Endothelial cell of umbilical vein (primary cell): ENCODE data around the gene CD93. TPM values are rescaled to one million over a fixed set of nuclear protein-coding genes. Genes with fewer than 3 reads are reported as not detected.

Source experiments
- BruUV-seq: library from RNA; stranded (reverse); fragments of 400-500 nt; replicated peaks from 2 replicates; lab custom pipeline; 2021; lab: Mats Ljungman, UMichigan
- CTCF ChIA-PET: fragments of 300-600, 350-600 bp; sonication (Branson Sonifier 250); formaldehyde crosslinking; loops from one replicate; lab custom pipeline; 2021; ENCODE audit warnings: antibody characterized with exemption, inconsistent platforms; lab: Charles Lee
- POLR2A ChIA-PET: fragments of 300-600, 350-600 bp; sonication (Branson Sonifier 250); formaldehyde crosslinking; loops from one replicate; lab custom pipeline; 2021; ENCODE audit warnings: antibody characterized with exemption, inconsistent platforms; lab: Charles Lee
- DNase-seq: peaks from one replicate; pipeline ENCODE4 v3.0.0-alpha.2; 2011; ENCODE audit warnings: low read depth, low spot score
- FAIRE-seq: peaks from 2 replicates; lab custom pipeline; 2011; peaks lifted over from hg19 to GRCh38; lab: Jason Lieb, UNC
- H2AFZ ChIP-seq: 2 replicates; pipeline ENCODE4 v1.6.0; 2012; ENCODE audit warnings: low read depth, low read length, control low read depth, inconsistent platforms
- H3K27ac ChIP-seq: 2 replicates; pipeline ENCODE4 v1.5.1; 2011; ENCODE audit warnings: low read depth, mild to moderate bottlenecking, control low read depth, low read length, moderate library complexity; ENCODE audit not compliant: insufficient read depth
- H3K27me3 ChIP-seq, 2 experiments: 2 replicates each; pipeline versions ENCODE4 v1.6.0 to v1.6.1; 2011; ENCODE audit warnings: low read length in 2 of 2, mixed read lengths in 1 of 2; ENCODE audit not compliant: control insufficient read depth in 2 of 2, insufficient read depth in 2 of 2
- H3K36me3 ChIP-seq, 2 experiments: 2 replicates in 1 of 2; 3 replicates in 1 of 2; pipeline ENCODE4 v1.5.1; 2011; ENCODE audit warnings: low read length in 2 of 2, mild to moderate bottlenecking in 1 of 2, moderate library complexity in 1 of 2; ENCODE audit not compliant: control insufficient read depth in 2 of 2, insufficient read depth in 2 of 2; ENCODE audit errors: extremely low read depth in 1 of 2
- H3K4me1 ChIP-seq: 3 replicates; pipeline ENCODE4 v1.5.1; 2011; ENCODE audit warnings: mild to moderate bottlenecking, low read length; ENCODE audit not compliant: control insufficient read depth, insufficient read depth; ENCODE audit errors: extremely low read depth
- H3K4me2 ChIP-seq: 2 replicates; pipeline ENCODE4 v1.6.1; 2011; ENCODE audit warnings: low read length, control low read depth, mixed read lengths; ENCODE audit not compliant: insufficient read depth
- H3K4me3 ChIP-seq, 3 experiments: fragments of 200-600 bp in 1 of 3; sonication (generic), shearing (Covaris generic) in 1 of 3; replicated peaks in 1 of 3; 2 replicates each; pipeline ENCODE4 v1.5.1; 2011 to 2016; ENCODE audit warnings: control low read depth in 3 of 3, low read length in 3 of 3, mild to moderate bottlenecking in 2 of 3, inconsistent platforms in 1 of 3, low read depth in 1 of 3, moderate library complexity in 1 of 3; ENCODE audit not compliant: insufficient read depth in 1 of 3
- H3K79me2 ChIP-seq: 2 replicates; pipeline ENCODE4 v1.6.0; 2012; ENCODE audit warnings: low read length, inconsistent platforms; ENCODE audit not compliant: control insufficient read depth, insufficient read depth
- H3K9ac ChIP-seq: replicated peaks from 2 replicates; pipeline ENCODE3; 2011; ENCODE audit warnings: low read length, control low read depth; ENCODE audit not compliant: insufficient read depth; ENCODE audit errors: extremely low read depth
- H3K9me1 ChIP-seq: replicated peaks from 3 replicates; pipeline ENCODE4 v1.6.0; 2011; ENCODE audit warnings: mild to moderate bottlenecking, low read length; ENCODE audit not compliant: control insufficient read depth, insufficient read depth; ENCODE audit errors: extremely low read depth
- H3K9me3 ChIP-seq: replicated peaks from 2 replicates; pipeline ENCODE4 v1.5.1; 2012; ENCODE audit warnings: low read length, inconsistent platforms; ENCODE audit not compliant: control insufficient read depth, insufficient read depth
- H4K20me1 ChIP-seq: replicated peaks from 2 replicates; pipeline ENCODE3; 2011; ENCODE audit warnings: mild to moderate bottlenecking, low read length; ENCODE audit not compliant: control insufficient read depth, insufficient read depth; ENCODE audit errors: extremely low read depth
- CTCF ChIP-seq, 2 donors: IDR thresholded peaks; 1 replicate in 1 of 2; 2 replicates in 1 of 2; pipeline ENCODE4 v1.5.1; 2011; ENCODE audit warnings: low read length in 2 of 2, mild to moderate bottlenecking in 2 of 2, moderate library complexity in 2 of 2, control low read depth in 1 of 2, inconsistent platforms in 1 of 2, low read depth in 1 of 2; ENCODE audit not compliant: insufficient read depth in 1 of 2; ENCODE audit errors: extremely low read depth in 1 of 2
- EZH2 ChIP-seq: IDR thresholded peaks from 2 replicates; pipeline ENCODE4 v1.6.1; 2012; ENCODE audit warnings: borderline replicate concordance, low read depth, mild to moderate bottlenecking, moderate library complexity, low read length, inconsistent platforms; ENCODE audit not compliant: severe bottlenecking
- FOS ChIP-seq: IDR thresholded peaks from 2 replicates; pipeline ENCODE4 v1.6.1; 2011; ENCODE audit warnings: mild to moderate bottlenecking, low read length, moderate library complexity, borderline replicate concordance; ENCODE audit not compliant: insufficient read depth
- GATA2 ChIP-seq: IDR thresholded peaks from 2 replicates; pipeline ENCODE4 v1.7.0; 2011; ENCODE audit warnings: low read depth, mild to moderate bottlenecking, moderate library complexity, mixed read lengths, low read length; ENCODE audit not compliant: insufficient read length, insufficient read depth
- JUN ChIP-seq: IDR thresholded peaks from 2 replicates; pipeline ENCODE4 v1.6.1; 2011; ENCODE audit warnings: borderline replicate concordance, low read depth; ENCODE audit not compliant: insufficient read length, insufficient read depth
- MAX ChIP-seq: IDR thresholded peaks from 2 replicates; pipeline ENCODE4 v1.6.1; 2011; ENCODE audit not compliant: insufficient read depth, insufficient read length
- MYC ChIP-seq: IDR thresholded peaks from one replicate; pipeline ENCODE4 v1.6.1; 2011; ENCODE audit warnings: mild to moderate bottlenecking, low read depth, low read length
- POLR2A ChIP-seq: IDR thresholded peaks from 2 replicates; pipeline ENCODE4 v1.6.1; 2012; ENCODE audit warnings: low read depth, mild to moderate bottlenecking, control low read depth, low read length
- POLR2AphosphoS5 ChIP-seq: IDR thresholded peaks from 2 replicates; pipeline ENCODE4 v1.6.1; 2012; ENCODE audit warnings: low read depth, mild to moderate bottlenecking, control low read depth, low read length, moderate library complexity; ENCODE audit not compliant: insufficient read depth
- dilution Hi-C: fragments of 300-500 bp; cut with MboI; formaldehyde crosslinking; loops from one replicate; pipeline ENCODE4 v1.15.0; 2019; ENCODE audit warnings: low sequenced_read_pairs; ENCODE audit not compliant: extremely low pct_ligation_motif_present
- intact Hi-C: fragments of 100-400 bp; cut with micrococcal nuclease; formaldehyde crosslinking; loops from one replicate; pipeline ENCODE4 v1.10.0; 2022
- polyA plus RNA-seq, 4 experiments: library from polyadenylated mRNA; depleted of rRNA in 3 of 4; stranded (reverse) in 3 of 4; unstranded in 1 of 4; fragments of >200 nt; gene quantifications; 2 replicates each; pipeline versions ENCODE4 v1.2.1 to v1.2.3, GENCODE V29; 2011 to 2012; ENCODE audit warnings: missing spikeins in 1 of 4
- total RNA-seq: library from RNA; stranded (reverse); gene quantifications from 2 replicates; pipeline ENCODE4 v1.2.3, GENCODE V29; 2021

Gene CD93
- total and polyA plus RNA-seq, 2 donors (not counting 3 experiments of a cell fraction or from before 2014, with no cell fraction given): 180 to 413 TPM

- DNase-seq: no peak
- Histone ChIP-seq H3K36me3 (no peaks in the 10 kb centered on the region), H3K27me3 (no peaks in the 10 kb centered on the region), H3K27ac (peak overlapping the region; percentile 70), H3K9me3 (no peaks in the 10 kb centered on the region), H3K9ac (no peak overlapping the region), H3K4me1 (peaks cover 52% of the 10 kb centered on the region), H4K20me1 (no peaks in the 10 kb centered on the region), H2AFZ (peak overlapping the region; percentile 20), H3K9me1 (no peaks in the 10 kb centered on the region), H3K4me2 (no peak overlapping the region), H3K79me2 (no peaks in the 10 kb centered on the region), H3K4me3 (no peak overlapping the region)
- no peak for FAIRE-seq
- ChIA-PET CTCF (interaction anchor here (1.2 to 3.2 kb wide), 16 partner anchors 10 to 413 kb away, joined by 3 to 36 read pairs (median 10); partner anchors contain the start of genes CD93 and NXT1), POLR2A (no interaction called here)
- no TSS peak for BruUV-seq
- intact Hi-C loops (no loop called here), dilution Hi-C loops (no loop called here)
- no peak for TF ChIP-seq POLR2A
- TF ChIP-seq EZH2: no peak
- TF ChIP-seq GATA2: no peak
- no peak for TF ChIP-seq FOS
- no peak for TF ChIP-seq JUN
- TF ChIP-seq MAX: no peak
- TF ChIP-seq CTCF (IDR thresholded peaks at IDR 0.05; ENCODE audit: extremely low read depth in 1 of 2, insufficient read depth in 1 of 2, low read depth in 1 of 2, low read length in 2 of 2): no peak
- TF ChIP-seq MYC: no peak
- TF ChIP-seq POLR2AphosphoS5: no peak
Observed at GRCh38 chr20:23105193-23105592, 19.1 kb upstream of the CD93 start.
